Pancreas (tissue), 10 donors: ENCODE measurements around the gene BCAS3. TPM values are rescaled to one million over a fixed set of nuclear protein-coding genes. Genes with fewer than 3 reads are reported as not detected.

Experiments
- ATAC-seq, 4 donors: fragments of 200-7000 bp; cut with Tn5 transposase; one replicate each; pipeline versions ENCODE4 v1.8.0 to v1.9.1; 2020; ENCODE audit warnings: mild to moderate bottlenecking in 4 of 4, moderate library complexity in 4 of 4
- DNase-seq, 6 donors: peaks; one replicate each; pipeline ENCODE4 v3.0.0-alpha.2; 2020
- FAIRE-seq: peaks from 2 replicates; lab custom pipeline; 2012; peaks lifted over from hg19 to GRCh38; lab: Jason Lieb, UNC
- H3K27ac ChIP-seq, 4 donors: fragments of 200-600 bp; sonication (generic); 1 replicate in 3 of 4; 2 replicates in 1 of 4; pipeline versions ENCODE4 v1.5.0 to v1.8.0; 2020
- H3K27me3 ChIP-seq, 4 donors: fragments of 200-600 bp; one replicate each; pipeline ENCODE4 v1.8.0; 2021
- H3K36me3 ChIP-seq, 3 donors: fragments of 200-600 bp; sonication (generic) in 1 of 3; one replicate each; pipeline versions ENCODE4 v1.5.0 to v1.8.0; 2020 to 2021
- H3K4me1 ChIP-seq, 3 donors: fragments of 200-600 bp; one replicate each; pipeline ENCODE4 v1.8.0; 2021
- H3K4me3 ChIP-seq, 4 donors: fragments of 200-600 bp; sonication (generic) in 2 of 4; one replicate each; pipeline versions ENCODE4 v1.5.0 to v1.8.0; 2020 to 2021
- H3K9me3 ChIP-seq, 4 donors: fragments of 200-600 bp; one replicate each; pipeline ENCODE4 v1.8.0; 2021
- WGBS, 2 donors: extraction: QIAGEN DNeasy Blood & Tissue Kit; methylation state at CpG; one replicate each; pipeline ENCODE4 v1.1.7; 2013; 5-methylcytosine and 5-hydroxymethylcytosine counted together
- intact Hi-C, 3 donors: fragments of 100-400 bp; cut with DNase I; formaldehyde crosslinking; loops; one replicate each; pipeline versions ENCODE4 v1.11.1 to v1.14.2; 2022
- polyA plus RNA-seq, 2 donors: library from polyadenylated mRNA; stranded (reverse); fragments of 200-250 nt; gene quantifications; one replicate each; pipeline ENCODE4 v1.2.3, GENCODE V29; 2013
- total RNA-seq, 6 donors: library from RNA; stranded (reverse); fragmentation: NEBNext Ultra II Directional in 4 of 6; extraction: Animal tissue kit (Norgen Biotek cat#: 25700) in 4 of 6; gene quantifications; one replicate each; pipeline versions ENCODE4 v1.2.1 to v1.2.4, GENCODE V29; 2021 to 2023
- TF ChIP-seq, protein P1 (sequence below), 4 donors: fragments of 200-600 bp; sonication (generic) in 3 of 4; IDR thresholded peaks; one replicate each; pipeline versions ENCODE4 v1.5.0 to v1.8.0; 2021; ENCODE audit warnings: antibody characterized with exemption in 4 of 4
- donor health status: healthy with polysubstance abuse.
- donor health status: DM: no; HTN: no; CAD: no; lungs with moderate emphysema.
- donor health status: DM: no; HTN: no; CAD: no.
- donor health status: control.
- donor health status: control.
- donor health status: Bipolar disorder and iron deficiency.
- donor health status: DM: yes; HTN: yes; CAD: no.
- donor health status: DM: no; HTN: no; CAD: no.
- donor health status: DM: no; HTN: no; CAD: no.
- donor health status: DM: yes; HTN: yes; CAD: no.

Gene BCAS3
- total and polyA plus RNA-seq, 8 donors = 4.6 to 27.7 (median 13.2) TPM

DNA sequence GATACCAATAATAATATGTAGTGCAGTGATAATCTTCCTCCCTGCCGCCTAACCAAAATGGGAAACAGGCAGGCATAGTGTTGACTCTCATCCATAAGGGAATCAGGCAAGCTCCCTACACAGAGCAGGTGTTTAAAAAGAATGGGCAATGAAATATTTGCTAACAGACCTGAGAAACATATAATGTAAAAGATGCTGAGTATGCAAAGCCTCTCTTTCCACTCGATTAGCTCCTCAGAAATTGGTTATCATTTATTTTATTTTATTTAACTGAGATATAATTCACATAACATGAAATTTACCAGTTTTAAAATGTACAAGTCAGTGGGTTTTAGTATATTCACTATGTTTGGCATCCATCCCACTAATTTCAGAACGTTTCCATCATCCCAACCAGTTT lies 404.3 kb downstream of the BCAS3 start:
- no peak overlapping the region for H3K4me3 ChIP-seq
- no peaks in the 10 kb centered on the region for H3K36me3 ChIP-seq
- H3K4me1 ChIP-seq = no peaks in the 10 kb centered on the region
- H3K27ac ChIP-seq = no peak overlapping the region
- FAIRE-seq (no peak), DNase-seq (no peak), ATAC-seq (no peak)
- TF ChIP-seq, protein P1, sequence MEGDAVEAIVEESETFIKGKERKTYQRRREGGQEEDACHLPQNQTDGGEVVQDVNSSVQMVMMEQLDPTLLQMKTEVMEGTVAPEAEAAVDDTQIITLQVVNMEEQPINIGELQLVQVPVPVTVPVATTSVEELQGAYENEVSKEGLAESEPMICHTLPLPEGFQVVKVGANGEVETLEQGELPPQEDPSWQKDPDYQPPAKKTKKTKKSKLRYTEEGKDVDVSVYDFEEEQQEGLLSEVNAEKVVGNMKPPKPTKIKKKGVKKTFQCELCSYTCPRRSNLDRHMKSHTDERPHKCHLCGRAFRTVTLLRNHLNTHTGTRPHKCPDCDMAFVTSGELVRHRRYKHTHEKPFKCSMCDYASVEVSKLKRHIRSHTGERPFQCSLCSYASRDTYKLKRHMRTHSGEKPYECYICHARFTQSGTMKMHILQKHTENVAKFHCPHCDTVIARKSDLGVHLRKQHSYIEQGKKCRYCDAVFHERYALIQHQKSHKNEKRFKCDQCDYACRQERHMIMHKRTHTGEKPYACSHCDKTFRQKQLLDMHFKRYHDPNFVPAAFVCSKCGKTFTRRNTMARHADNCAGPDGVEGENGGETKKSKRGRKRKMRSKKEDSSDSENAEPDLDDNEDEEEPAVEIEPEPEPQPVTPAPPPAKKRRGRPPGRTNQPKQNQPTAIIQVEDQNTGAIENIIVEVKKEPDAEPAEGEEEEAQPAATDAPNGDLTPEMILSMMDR (IDR thresholded peaks at IDR 0.05) = no peak
- WGBS, 2 donors = 79 to 82% methylated on average over 3 of the region's 3 CpGs
- intact Hi-C loops = no loop called here
- no peaks in the 10 kb centered on the region for H3K9me3 ChIP-seq
- no peaks in the 10 kb centered on the region for H3K27me3 ChIP-seq

DNA sequence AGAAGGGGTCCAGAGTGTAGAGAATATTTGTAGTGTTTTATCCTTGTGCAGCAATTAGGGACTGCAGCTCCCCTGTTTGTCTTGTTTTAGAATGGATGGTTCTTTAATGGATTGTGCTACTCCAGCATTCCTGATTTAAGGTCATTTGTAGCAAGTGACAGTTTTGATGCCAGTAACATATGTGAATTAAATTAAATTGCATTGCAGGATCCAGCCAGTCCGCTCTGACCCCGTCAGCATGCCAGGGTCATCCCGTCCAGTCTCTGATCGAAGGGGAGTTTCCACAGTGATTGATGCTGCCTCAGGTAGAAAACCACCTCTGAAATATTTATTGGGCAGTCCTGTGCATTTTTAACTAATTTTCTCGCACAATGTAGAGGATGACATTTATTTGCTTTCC lies 406.6 kb downstream of the BCAS3 start:
- intact Hi-C loops = no loop called here
- FAIRE-seq (no peak), DNase-seq (no peak), ATAC-seq (no peak)
- WGBS, 2 donors = 93 to 95% methylated on average over 5 of the region's 5 CpGs
- no peaks in the 10 kb centered on the region for H3K9me3 ChIP-seq
- no peaks in the 10 kb centered on the region for H3K4me1 ChIP-seq
- H3K36me3 ChIP-seq = no peaks in the 10 kb centered on the region
- no peaks in the 10 kb centered on the region for H3K27me3 ChIP-seq
- TF ChIP-seq, protein P1 (IDR thresholded peaks at IDR 0.05) = no peak
- no peak overlapping the region for H3K27ac ChIP-seq
- no peak overlapping the region for H3K4me3 ChIP-seq

DNA sequence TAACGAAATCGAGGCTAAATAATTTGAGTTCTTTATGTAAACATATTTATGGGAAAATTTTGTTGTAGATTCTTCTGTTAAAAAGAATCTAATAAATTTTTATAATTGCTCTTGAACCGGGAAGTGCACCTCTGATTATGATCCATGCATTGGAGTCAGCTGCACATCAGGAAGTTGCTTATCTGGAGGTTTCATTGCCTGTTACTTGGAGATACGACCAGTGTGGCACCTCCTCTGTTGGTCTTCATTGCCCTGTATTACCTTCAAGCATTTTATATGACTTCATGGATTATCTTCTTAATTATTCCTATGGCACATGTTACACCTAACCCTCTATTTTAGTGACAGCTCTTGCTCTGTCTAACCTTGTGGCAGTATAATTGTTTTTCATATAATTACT lies 409.4 kb downstream of the BCAS3 start:
- H3K4me1 ChIP-seq = no peaks in the 10 kb centered on the region
- FAIRE-seq = no peak
- no peak overlapping the region for H3K27ac ChIP-seq
- intact Hi-C loops = no loop called here
- WGBS, 2 donors = 84 to 95% methylated on average over 4 of the region's 4 CpGs
- no peaks in the 10 kb centered on the region for H3K36me3 ChIP-seq
- no peak for DNase-seq
- ATAC-seq = no peak
- no peaks in the 10 kb centered on the region for H3K27me3 ChIP-seq
- TF ChIP-seq, protein P1 (IDR thresholded peaks at IDR 0.05) = no peak
- no peak overlapping the region for H3K4me3 ChIP-seq
- H3K9me3 ChIP-seq = no peaks in the 10 kb centered on the region

DNA sequence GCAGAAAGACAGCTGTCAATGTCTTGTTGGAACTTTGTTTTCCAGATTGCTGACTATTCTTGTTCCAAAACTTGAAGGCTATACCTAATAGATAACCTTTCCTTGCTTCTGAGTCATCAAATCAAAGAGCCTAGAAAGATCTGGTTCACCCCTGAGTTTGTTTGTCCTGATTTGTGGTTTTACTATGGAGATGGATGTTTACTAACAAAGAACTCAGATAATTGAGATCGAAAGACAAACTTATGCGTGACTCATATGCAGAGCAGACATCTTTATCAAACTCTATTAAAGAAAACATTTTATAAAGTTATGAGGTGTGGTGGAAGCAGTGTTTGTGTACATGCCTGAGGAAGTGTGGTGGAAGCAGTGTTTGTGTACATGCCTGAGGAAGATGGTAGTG lies 410.9 kb downstream of the BCAS3 start:
- ATAC-seq (no peak), FAIRE-seq (no peak), DNase-seq (no peak)
- TF ChIP-seq, protein P1 (IDR thresholded peaks at IDR 0.05) = no peak
- no peaks in the 10 kb centered on the region for H3K4me1 ChIP-seq
- no peaks in the 10 kb centered on the region for H3K27me3 ChIP-seq
- H3K36me3 ChIP-seq = no peaks in the 10 kb centered on the region
- intact Hi-C loops = no loop called here
- no peak overlapping the region for H3K4me3 ChIP-seq
- 87 to 94% methylated on average over 2 of the region's 2 CpGs for WGBS, 2 donors
- no peak overlapping the region for H3K27ac ChIP-seq
- H3K9me3 ChIP-seq = no peaks in the 10 kb centered on the region

DNA sequence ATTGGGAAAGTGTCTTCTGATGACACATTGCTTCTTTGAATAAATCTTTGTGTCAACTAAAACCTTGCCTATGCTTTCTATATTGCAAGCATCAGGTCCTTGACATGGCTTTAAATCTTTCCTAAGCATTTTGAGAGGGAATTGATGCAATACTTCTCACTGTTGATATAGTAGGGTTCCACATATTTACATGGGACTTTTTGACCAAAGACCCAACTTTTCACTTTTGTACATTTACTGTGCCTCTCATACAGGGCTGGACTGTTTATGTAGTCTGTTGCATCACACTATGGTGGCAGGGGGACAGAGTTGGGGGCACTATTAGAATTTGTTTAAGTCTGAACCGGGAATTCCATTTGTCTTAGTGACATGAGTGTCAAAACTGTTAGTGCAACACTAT lies 413.4 kb downstream of the BCAS3 start:
- Histone ChIP-seq H3K36me3 (no peaks in the 10 kb centered on the region), H3K4me1 (no peaks in the 10 kb centered on the region), H3K27me3 (no peaks in the 10 kb centered on the region), H3K27ac (no peak overlapping the region), H3K4me3 (no peak overlapping the region), H3K9me3 (no peaks in the 10 kb centered on the region)
- TF ChIP-seq, protein P1 (IDR thresholded peaks at IDR 0.05) = no peak
- no peak for ATAC-seq
- 76 to 90% methylated on average over 1 of the region's 1 CpG for WGBS, 2 donors
- no peak for DNase-seq
- intact Hi-C loops = no loop called here
- no peak for FAIRE-seq
